H1 (cell line): ENCODE data around the gene CDC73. TPM values are rescaled to one million over a fixed set of nuclear protein-coding genes. Genes with fewer than 3 reads are reported as not detected.

Experiments used
- CTBP2 ChIP-seq: IDR thresholded peaks from 2 replicates; pipeline ENCODE4 v1.7.0; 2011; ENCODE audit warnings: borderline replicate concordance, mild to moderate bottlenecking, moderate library complexity, mixed read lengths, low read length; ENCODE audit not compliant: insufficient read depth, insufficient read length
- RAD21 ChIP-seq, 2 experiments: IDR thresholded peaks in 1 of 2; conservative IDR thresholded peaks in 1 of 2; 2 replicates each; pipeline ENCODE4 v1.6.1; 2011; ENCODE audit warnings: low read depth in 2 of 2, low read length in 2 of 2, improper control_type of control experiment in 1 of 2, inconsistent platforms in 1 of 2, mild to moderate bottlenecking in 1 of 2, moderate library complexity in 1 of 2
- TEAD4 ChIP-seq: IDR thresholded peaks from 2 replicates; pipeline ENCODE4 v1.6.1; 2012; ENCODE audit warnings: low read depth, low read length, inconsistent platforms, mixed read lengths
- polyA plus RNA-seq, 7 experiments: library from polyadenylated mRNA; depleted of rRNA in 3 of 7; stranded (reverse) in 5 of 7; unstranded in 2 of 7; fragments of >200 nt in 5 of 7; fragments of 200-250 nt in 2 of 7; gene quantifications; 1 replicate in 5 of 7; 2 replicates in 1 of 7; 4 replicates in 1 of 7; pipeline versions ENCODE4 v1.2.1 to v1.2.3, GENCODE V29; 2011 to 2013; ENCODE audit warnings: missing spikeins in 2 of 7, mixed read lengths in 2 of 7
- total RNA-seq: library from RNA; stranded (reverse); fragmentation: NEBNext Ultra II Directional; extraction: Animal tissue kit (Norgen Biotek cat#: 25700); gene quantifications from 2 replicates; pipeline ENCODE4 v1.2.1, GENCODE V29; 2021
- TF ChIP-seq, protein P1 (sequence below): fragments of 300-600 bp; sonication (generic); IDR thresholded peaks from 2 replicates; pipeline ENCODE4 v1.7.1; 2012; ENCODE audit warnings: low read length, moderate library complexity, mild to moderate bottlenecking, inconsistent platforms; ENCODE audit not compliant: insufficient replicate concordance
- TF ChIP-seq, protein P2 (sequence below), 3 experiments: IDR thresholded peaks; 1 replicate in 2 of 3; 2 replicates in 1 of 3; pipeline versions ENCODE4 v1.5.1 to v1.6.1; 2011; ENCODE audit warnings: low read length in 3 of 3, mild to moderate bottlenecking in 3 of 3, inconsistent platforms in 2 of 3, low read depth in 1 of 3, moderate library complexity in 1 of 3; ENCODE audit not compliant: insufficient read depth in 1 of 3; ENCODE audit errors: control extremely low read depth in 1 of 3

Gene CDC73
- total and polyA plus RNA-seq, 2 of the 8 experiments (the other 6 are each of a cell fraction or from before 2014, with no cell fraction given), result 9.8 to 64.0 TPM

DNA sequence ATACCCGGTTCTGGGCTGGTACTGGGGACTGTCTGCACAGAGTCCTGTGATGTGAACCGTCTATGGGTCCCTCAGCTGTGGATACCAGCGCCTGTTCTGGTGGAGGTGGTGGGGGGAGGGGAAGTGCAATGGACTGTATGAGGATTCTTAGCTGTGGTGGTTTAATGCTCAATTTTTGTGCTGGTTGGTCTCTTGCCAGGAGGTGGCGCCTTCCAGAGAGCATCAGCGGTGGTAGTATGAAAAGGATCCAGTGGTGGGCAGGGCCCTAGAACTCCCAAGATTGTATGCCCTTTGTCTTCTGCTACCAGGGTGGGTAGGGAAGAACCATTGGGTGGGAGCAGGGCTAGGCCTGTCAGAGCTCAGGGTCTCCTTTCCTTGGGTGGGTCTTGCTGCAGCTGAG, 153.9 kb downstream of the CDC73 start (continued):
- TF ChIP-seq, protein P1, sequence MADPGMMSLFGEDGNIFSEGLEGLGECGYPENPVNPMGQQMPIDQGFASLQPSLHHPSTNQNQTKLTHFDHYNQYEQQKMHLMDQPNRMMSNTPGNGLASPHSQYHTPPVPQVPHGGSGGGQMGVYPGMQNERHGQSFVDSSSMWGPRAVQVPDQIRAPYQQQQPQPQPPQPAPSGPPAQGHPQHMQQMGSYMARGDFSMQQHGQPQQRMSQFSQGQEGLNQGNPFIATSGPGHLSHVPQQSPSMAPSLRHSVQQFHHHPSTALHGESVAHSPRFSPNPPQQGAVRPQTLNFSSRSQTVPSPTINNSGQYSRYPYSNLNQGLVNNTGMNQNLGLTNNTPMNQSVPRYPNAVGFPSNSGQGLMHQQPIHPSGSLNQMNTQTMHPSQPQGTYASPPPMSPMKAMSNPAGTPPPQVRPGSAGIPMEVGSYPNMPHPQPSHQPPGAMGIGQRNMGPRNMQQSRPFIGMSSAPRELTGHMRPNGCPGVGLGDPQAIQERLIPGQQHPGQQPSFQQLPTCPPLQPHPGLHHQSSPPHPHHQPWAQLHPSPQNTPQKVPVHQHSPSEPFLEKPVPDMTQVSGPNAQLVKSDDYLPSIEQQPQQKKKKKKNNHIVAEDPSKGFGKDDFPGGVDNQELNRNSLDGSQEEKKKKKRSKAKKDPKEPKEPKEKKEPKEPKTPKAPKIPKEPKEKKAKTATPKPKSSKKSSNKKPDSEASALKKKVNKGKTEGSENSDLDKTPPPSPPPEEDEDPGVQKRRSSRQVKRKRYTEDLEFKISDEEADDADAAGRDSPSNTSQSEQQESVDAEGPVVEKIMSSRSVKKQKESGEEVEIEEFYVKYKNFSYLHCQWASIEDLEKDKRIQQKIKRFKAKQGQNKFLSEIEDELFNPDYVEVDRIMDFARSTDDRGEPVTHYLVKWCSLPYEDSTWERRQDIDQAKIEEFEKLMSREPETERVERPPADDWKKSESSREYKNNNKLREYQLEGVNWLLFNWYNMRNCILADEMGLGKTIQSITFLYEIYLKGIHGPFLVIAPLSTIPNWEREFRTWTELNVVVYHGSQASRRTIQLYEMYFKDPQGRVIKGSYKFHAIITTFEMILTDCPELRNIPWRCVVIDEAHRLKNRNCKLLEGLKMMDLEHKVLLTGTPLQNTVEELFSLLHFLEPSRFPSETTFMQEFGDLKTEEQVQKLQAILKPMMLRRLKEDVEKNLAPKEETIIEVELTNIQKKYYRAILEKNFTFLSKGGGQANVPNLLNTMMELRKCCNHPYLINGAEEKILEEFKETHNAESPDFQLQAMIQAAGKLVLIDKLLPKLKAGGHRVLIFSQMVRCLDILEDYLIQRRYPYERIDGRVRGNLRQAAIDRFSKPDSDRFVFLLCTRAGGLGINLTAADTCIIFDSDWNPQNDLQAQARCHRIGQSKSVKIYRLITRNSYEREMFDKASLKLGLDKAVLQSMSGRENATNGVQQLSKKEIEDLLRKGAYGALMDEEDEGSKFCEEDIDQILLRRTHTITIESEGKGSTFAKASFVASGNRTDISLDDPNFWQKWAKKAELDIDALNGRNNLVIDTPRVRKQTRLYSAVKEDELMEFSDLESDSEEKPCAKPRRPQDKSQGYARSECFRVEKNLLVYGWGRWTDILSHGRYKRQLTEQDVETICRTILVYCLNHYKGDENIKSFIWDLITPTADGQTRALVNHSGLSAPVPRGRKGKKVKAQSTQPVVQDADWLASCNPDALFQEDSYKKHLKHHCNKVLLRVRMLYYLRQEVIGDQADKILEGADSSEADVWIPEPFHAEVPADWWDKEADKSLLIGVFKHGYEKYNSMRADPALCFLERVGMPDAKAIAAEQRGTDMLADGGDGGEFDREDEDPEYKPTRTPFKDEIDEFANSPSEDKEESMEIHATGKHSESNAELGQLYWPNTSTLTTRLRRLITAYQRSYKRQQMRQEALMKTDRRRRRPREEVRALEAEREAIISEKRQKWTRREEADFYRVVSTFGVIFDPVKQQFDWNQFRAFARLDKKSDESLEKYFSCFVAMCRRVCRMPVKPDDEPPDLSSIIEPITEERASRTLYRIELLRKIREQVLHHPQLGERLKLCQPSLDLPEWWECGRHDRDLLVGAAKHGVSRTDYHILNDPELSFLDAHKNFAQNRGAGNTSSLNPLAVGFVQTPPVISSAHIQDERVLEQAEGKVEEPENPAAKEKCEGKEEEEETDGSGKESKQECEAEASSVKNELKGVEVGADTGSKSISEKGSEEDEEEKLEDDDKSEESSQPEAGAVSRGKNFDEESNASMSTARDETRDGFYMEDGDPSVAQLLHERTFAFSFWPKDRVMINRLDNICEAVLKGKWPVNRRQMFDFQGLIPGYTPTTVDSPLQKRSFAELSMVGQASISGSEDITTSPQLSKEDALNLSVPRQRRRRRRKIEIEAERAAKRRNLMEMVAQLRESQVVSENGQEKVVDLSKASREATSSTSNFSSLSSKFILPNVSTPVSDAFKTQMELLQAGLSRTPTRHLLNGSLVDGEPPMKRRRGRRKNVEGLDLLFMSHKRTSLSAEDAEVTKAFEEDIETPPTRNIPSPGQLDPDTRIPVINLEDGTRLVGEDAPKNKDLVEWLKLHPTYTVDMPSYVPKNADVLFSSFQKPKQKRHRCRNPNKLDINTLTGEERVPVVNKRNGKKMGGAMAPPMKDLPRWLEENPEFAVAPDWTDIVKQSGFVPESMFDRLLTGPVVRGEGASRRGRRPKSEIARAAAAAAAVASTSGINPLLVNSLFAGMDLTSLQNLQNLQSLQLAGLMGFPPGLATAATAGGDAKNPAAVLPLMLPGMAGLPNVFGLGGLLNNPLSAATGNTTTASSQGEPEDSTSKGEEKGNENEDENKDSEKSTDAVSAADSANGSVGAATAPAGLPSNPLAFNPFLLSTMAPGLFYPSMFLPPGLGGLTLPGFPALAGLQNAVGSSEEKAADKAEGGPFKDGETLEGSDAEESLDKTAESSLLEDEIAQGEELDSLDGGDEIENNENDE, result no peak
- TF ChIP-seq, protein P2, sequence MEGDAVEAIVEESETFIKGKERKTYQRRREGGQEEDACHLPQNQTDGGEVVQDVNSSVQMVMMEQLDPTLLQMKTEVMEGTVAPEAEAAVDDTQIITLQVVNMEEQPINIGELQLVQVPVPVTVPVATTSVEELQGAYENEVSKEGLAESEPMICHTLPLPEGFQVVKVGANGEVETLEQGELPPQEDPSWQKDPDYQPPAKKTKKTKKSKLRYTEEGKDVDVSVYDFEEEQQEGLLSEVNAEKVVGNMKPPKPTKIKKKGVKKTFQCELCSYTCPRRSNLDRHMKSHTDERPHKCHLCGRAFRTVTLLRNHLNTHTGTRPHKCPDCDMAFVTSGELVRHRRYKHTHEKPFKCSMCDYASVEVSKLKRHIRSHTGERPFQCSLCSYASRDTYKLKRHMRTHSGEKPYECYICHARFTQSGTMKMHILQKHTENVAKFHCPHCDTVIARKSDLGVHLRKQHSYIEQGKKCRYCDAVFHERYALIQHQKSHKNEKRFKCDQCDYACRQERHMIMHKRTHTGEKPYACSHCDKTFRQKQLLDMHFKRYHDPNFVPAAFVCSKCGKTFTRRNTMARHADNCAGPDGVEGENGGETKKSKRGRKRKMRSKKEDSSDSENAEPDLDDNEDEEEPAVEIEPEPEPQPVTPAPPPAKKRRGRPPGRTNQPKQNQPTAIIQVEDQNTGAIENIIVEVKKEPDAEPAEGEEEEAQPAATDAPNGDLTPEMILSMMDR (IDR thresholded peaks at IDR 0.05; ENCODE audit: control extremely low read depth in 1 of 3, insufficient read depth in 1 of 3, low read depth in 1 of 3, low read length in 3 of 3), result peak; percentile 50 to 57 (median 57)
- TF ChIP-seq CTBP2, result no peak
- peak; percentile 48 to 54 for TF ChIP-seq RAD21 (IDR thresholded peaks at IDR 0.05 in 1 of 2, conservative IDR thresholded peaks at IDR 0.05 in 1 of 2; ENCODE audit: low read depth in 2 of 2, low read length in 2 of 2)
- TF ChIP-seq TEAD4, result no peak
- TF ChIP-seq, all 59 proteins: peak for 2
